Activated CD8-positive, alpha-beta T cell treated with anti-CD3 and anti-CD28 coated beads, Interleukin-2, amount 10 ng/mL, durations not matched to agents 7 days and 5 days (primary cell): Measurements from ENCODE around the gene PLCB2. TPM values are rescaled to one million over a fixed set of nuclear protein-coding genes. Genes with fewer than 3 reads are reported as not detected.
A peak's percentile ranks its signal among the peaks of the same experiment; 100 is the strongest.

Source experiments
- ATAC-seq: fragments of 150-1000 bp; cut with Tn5 transposase; one replicate; pipeline ENCODE4 v1.10.0; 2021; ENCODE audit warnings: moderate library complexity
- CTCF ChIA-PET: fragments of 350-600 bp; sonication (Branson Sonifier 250); formaldehyde crosslinking; loops from one replicate; lab custom pipeline; 2021; ENCODE audit warnings: antibody characterized with exemption; lab: Charles Lee
- POLR2A ChIA-PET: fragments of 350-600 bp; sonication (Branson Sonifier 250); formaldehyde crosslinking; loops from one replicate; lab custom pipeline; 2021; ENCODE audit warnings: antibody characterized with exemption; lab: Charles Lee
- DNase-seq: peaks from one replicate; pipeline ENCODE4 v3.0.0-alpha.2; 2020
- H3K27ac Mint-ChIP-seq: one replicate; pipeline ENCODE4 v1.8.0; 2021; ENCODE audit warnings: mild to moderate bottlenecking, mixed read lengths
- H3K27me3 Mint-ChIP-seq: one replicate; pipeline ENCODE4 v1.8.0; 2021; ENCODE audit warnings: low read depth, mixed read lengths
- H3K36me3 Mint-ChIP-seq: one replicate; pipeline ENCODE4 v1.8.0; 2021; ENCODE audit warnings: low read depth, mixed read lengths
- H3K4me1 Mint-ChIP-seq: one replicate; pipeline ENCODE4 v1.8.0; 2021; ENCODE audit warnings: low read depth, mixed read lengths
- H3K4me3 Mint-ChIP-seq: one replicate; pipeline ENCODE4 v1.8.0; 2021; ENCODE audit warnings: mild to moderate bottlenecking, mixed read lengths
- H3K9me3 Mint-ChIP-seq: one replicate; pipeline ENCODE4 v1.8.0; 2022; ENCODE audit warnings: mixed read lengths; ENCODE audit not compliant: insufficient read depth
- total RNA-seq, 2 experiments: library from RNA; stranded (reverse); gene quantifications; one replicate each; pipeline ENCODE4 v1.2.3, GENCODE V29; 2021

The PLCB2 gene
- total RNA-seq, 2 experiments from 2014 or later, result 133 to 160 TPM

GRCh38 chr15:40347559-40348473 is 40.1 kb upstream of the PLCB2 start:
- Mint-ChIP-seq H3K27ac (no peak overlapping the region), H3K36me3 (no peaks in the 10 kb centered on the region)
- POLR2A ChIA-PET, result interaction anchor here (1.4 kb wide), 1 partner anchor 10 kb away, joined by 4 read pairs; the partner anchor contains the start of gene DISP2

GRCh38 chr15:40346579-40347558 is 39.1 kb upstream of the PLCB2 start:
- no peak overlapping the region for H3K27ac Mint-ChIP-seq
- H3K4me3 Mint-ChIP-seq, result no peak overlapping the region
- CTCF ChIA-PET, result interaction anchor here (1.1 to 7.1 kb wide), 4 partner anchors 9 to 76 kb away, joined by 3 to 82 read pairs (median 27); partner anchors contain the start of gene INAFM2
- DNase-seq (no peak), ATAC-seq (no peak)
- H3K9me3 Mint-ChIP-seq, result no peaks in the 10 kb centered on the region
- peaks cover 5% of the 10 kb centered on the region for H3K4me1 Mint-ChIP-seq
- H3K27me3 Mint-ChIP-seq, result no peaks in the 10 kb centered on the region
- POLR2A ChIA-PET, result no interaction called here
- H3K36me3 Mint-ChIP-seq, result no peaks in the 10 kb centered on the region

More at GRCh38 chr15:40347559-40348473, 40.1 kb upstream of the PLCB2 start:
- CTCF ChIA-PET, result interaction anchor here (3.2 kb wide), 1 partner anchor 10 kb away, joined by 19 read pairs; no protein-coding TSS in a partner anchor
- DNase-seq (no peak), ATAC-seq (no peak)
- H3K4me1 Mint-ChIP-seq, result peaks cover 5% of the 10 kb centered on the region
- H3K9me3 Mint-ChIP-seq, result no peaks in the 10 kb centered on the region
- H3K4me3 Mint-ChIP-seq, result no peak overlapping the region
- no peaks in the 10 kb centered on the region for H3K27me3 Mint-ChIP-seq

- DNase-seq (no peak), ATAC-seq (no peak)
- H3K27ac Mint-ChIP-seq, result no peak overlapping the region
Observed at GRCh38 chr15:40345867-40346578, 38.3 kb upstream of the PLCB2 start.

GRCh38 chr15:40345225-40345866 is 37.6 kb upstream of the PLCB2 start:
- Mint-ChIP-seq H3K4me3 (no peak overlapping the region), H3K27me3 (no peaks in the 10 kb centered on the region), H3K36me3 (no peaks in the 10 kb centered on the region), H3K4me1 (peaks cover 5% of the 10 kb centered on the region), H3K27ac (no peak overlapping the region), H3K9me3 (no peaks in the 10 kb centered on the region)
- CTCF ChIA-PET, result interaction anchor here (1.2 to 7.1 kb wide), 24 partner anchors 7 to 152 kb away, joined by 3 to 82 read pairs (median 7); partner anchors contain the start of genes CHST14, DISP2, INAFM2 and IVD
- no peak for DNase-seq
- POLR2A ChIA-PET, result interaction anchor here (1.4 kb wide), 1 partner anchor 76 kb away, joined by 5 read pairs; no protein-coding TSS in a partner anchor
- ATAC-seq, result no peak

More at GRCh38 chr15:40345867-40346578, 38.3 kb upstream of the PLCB2 start:
- peaks cover 5% of the 10 kb centered on the region for H3K4me1 Mint-ChIP-seq
- ChIA-PET POLR2A (no interaction called here), CTCF (interaction anchor here (1.1 to 7.1 kb wide), 5 partner anchors 8 to 76 kb away, joined by 3 to 82 read pairs (median 15); partner anchors contain the start of genes INAFM2 and IVD)
- no peaks in the 10 kb centered on the region for H3K9me3 Mint-ChIP-seq
- no peak overlapping the region for H3K4me3 Mint-ChIP-seq
- H3K36me3 Mint-ChIP-seq, result no peaks in the 10 kb centered on the region
- no peaks in the 10 kb centered on the region for H3K27me3 Mint-ChIP-seq

- no peaks in the 10 kb centered on the region for H3K9me3 Mint-ChIP-seq
- no peaks in the 10 kb centered on the region for H3K36me3 Mint-ChIP-seq
- DNase-seq (peak; percentile 83), ATAC-seq (peak; percentile 85)
- ChIA-PET POLR2A (interaction anchor here (1.4 kb wide), 1 partner anchor 76 kb away, joined by 5 read pairs; no protein-coding TSS in a partner anchor), CTCF (interaction anchor here (0.7 to 7.1 kb wide), 33 partner anchors 8 to 153 kb away, joined by 3 to 82 read pairs (median 6); partner anchors contain the start of genes BAHD1, CHST14, DISP2 and INAFM2)
- no peaks in the 10 kb centered on the region for H3K27me3 Mint-ChIP-seq
- no peak overlapping the region for H3K27ac Mint-ChIP-seq
- H3K4me3 Mint-ChIP-seq, result no peak overlapping the region
- peaks cover 5% of the 10 kb centered on the region for H3K4me1 Mint-ChIP-seq
Observed at GRCh38 chr15:40344631-40345120, 36.9 kb upstream of the PLCB2 start.

- Mint-ChIP-seq H3K27ac (no peak overlapping the region), H3K27me3 (no peaks in the 10 kb centered on the region), H3K9me3 (no peaks in the 10 kb centered on the region), H3K4me3 (no peak overlapping the region), H3K4me1 (peaks cover 5% of the 10 kb centered on the region), H3K36me3 (no peaks in the 10 kb centered on the region)
- ChIA-PET CTCF (interaction anchor here (0.7 to 7.1 kb wide), 34 partner anchors 8 to 153 kb away, joined by 3 to 82 read pairs (median 6); partner anchors contain the start of genes BAHD1, CHST14, DISP2 and INAFM2), POLR2A (interaction anchor here (1.4 kb wide), 1 partner anchor 77 kb away, joined by 5 read pairs; no protein-coding TSS in a partner anchor)
- no peak for DNase-seq
- ATAC-seq, result peak; percentile 12
Observed at GRCh38 chr15:40344217-40344616, 36.5 kb upstream of the PLCB2 start.

- H3K9me3 Mint-ChIP-seq, result no peaks in the 10 kb centered on the region
- H3K4me1 Mint-ChIP-seq, result peaks cover 5% of the 10 kb centered on the region
- H3K27ac Mint-ChIP-seq, result no peak overlapping the region
- no peak overlapping the region for H3K4me3 Mint-ChIP-seq
- H3K27me3 Mint-ChIP-seq, result no peaks in the 10 kb centered on the region
- CTCF ChIA-PET, result interaction anchor here (1.0 to 7.1 kb wide), 19 partner anchors 8 to 126 kb away, joined by 3 to 82 read pairs (median 9); partner anchors contain the start of genes BAHD1, DISP2, INAFM2 and IVD
- DNase-seq (no peak), ATAC-seq (no peak)
- H3K36me3 Mint-ChIP-seq, result no peaks in the 10 kb centered on the region
- POLR2A ChIA-PET, result no interaction called here
Observed at GRCh38 chr15:40343512-40343911, 35.8 kb upstream of the PLCB2 start.

- no peak overlapping the region for H3K4me3 Mint-ChIP-seq
- POLR2A ChIA-PET, result no interaction called here
- ATAC-seq, result no peak
Observed at GRCh38 chr15:40342416-40343320, 34.9 kb upstream of the PLCB2 start.

GRCh38 chr15:40340740-40341400 is 33.1 kb upstream of the PLCB2 start, which contains the start of gene CCDC9B:
Gene CCDC9B (minus strand): TSS chr15:40340939. CDS start chr15:40340819, 120 bp downstream.
- H3K27ac Mint-ChIP-seq, result no peak within 1 kb of the TSS
- POLR2A ChIA-PET, result interaction anchor here (0.6 kb wide), 1 partner anchor 77 kb away, joined by 3 read pairs; no protein-coding TSS in a partner anchor
- no peak for ATAC-seq

More at GRCh38 chr15:40342416-40343320, 34.9 kb upstream of the PLCB2 start:
- Mint-ChIP-seq H3K4me1 (peaks cover 13% of the 10 kb centered on the region), H3K27me3 (no peaks in the 10 kb centered on the region), H3K36me3 (no peaks in the 10 kb centered on the region), H3K9me3 (no peaks in the 10 kb centered on the region), H3K27ac (no peak overlapping the region)
- CTCF ChIA-PET, result interaction anchor here (0.8 to 9.3 kb wide), 17 partner anchors 7 to 80 kb away, joined by 3 to 326 read pairs (median 15); partner anchors contain the start of genes INAFM2, IVD and PLCB2
- DNase-seq, result no peak

More at GRCh38 chr15:40340740-40341400, 33.1 kb upstream of the PLCB2 start, which contains the start of gene CCDC9B:
- Mint-ChIP-seq H3K27me3 (no peaks in the 10 kb centered on the region), H3K4me1 (peaks cover 13% of the 10 kb centered on the region), H3K4me3 (no peak within 1 kb of the TSS), H3K9me3 (no peaks in the 10 kb centered on the region), H3K36me3 (no peaks in the 10 kb centered on the region)
- DNase-seq, result no peak
- CTCF ChIA-PET, result interaction anchor here (1.0 to 9.3 kb wide), 10 partner anchors 11 to 123 kb away, joined by 3 to 326 read pairs (median 14); partner anchors contain the start of genes INAFM2 and PLCB2
